HG03095 (cell line): Measurements from ENCODE around the gene ADGRL1.
"Not testable (repeated sequence)": the region's sequence is repeated elsewhere in the genome, so short reads cannot be mapped to it uniquely, and the experiment has no call there.

ENCODE experiments used
- ATAC-seq: cut with Tn5 transposase; IDR thresholded peaks from one replicate; pipeline ENCODE4 v1.9.1; 2021; ENCODE audit warnings: moderate library complexity; ENCODE audit not compliant: unreplicated experiment

The ADGRL1 gene

GRCh38 chr19:14195216-14195615 is 10.8 kb downstream of the ADGRL1 start:
- ATAC-seq, result not testable (repeated sequence)

- no peak for ATAC-seq
Observed at GRCh38 chr19:14189415-14189814, 16.6 kb downstream of the ADGRL1 start.

GRCh38 chr19:14188086-14188485 is 17.9 kb downstream of the ADGRL1 start:
- ATAC-seq, result not testable (repeated sequence)

GRCh38 chr19:14187561-14187960 is 18.4 kb downstream of the ADGRL1 start:
- no peak for ATAC-seq

GRCh38 chr19:14186684-14187083 is 19.3 kb downstream of the ADGRL1 start:
- not testable (repeated sequence) for ATAC-seq

- ATAC-seq, result not testable (repeated sequence)
Observed at GRCh38 chr19:14185691-14186090, 20.3 kb downstream of the ADGRL1 start.

- no peak for ATAC-seq
Observed at GRCh38 chr19:14185158-14185557, 20.8 kb downstream of the ADGRL1 start.

- ATAC-seq, result no peak
Observed at GRCh38 chr19:14183741-14184350, 22.1 kb downstream of the ADGRL1 start.

- ATAC-seq, result no peak
Observed at GRCh38 chr19:14182476-14182875, 23.5 kb downstream of the ADGRL1 start.

- no peak for ATAC-seq
Observed at GRCh38 chr19:14181906-14182305, 24.1 kb downstream of the ADGRL1 start.

GRCh38 chr19:14181199-14181598 is 24.8 kb downstream of the ADGRL1 start:
- ATAC-seq, result not testable (repeated sequence)

GRCh38 chr19:14177496-14178074 is 28.4 kb downstream of the ADGRL1 start:
- ATAC-seq, result no peak

- ATAC-seq, result no peak
Observed at GRCh38 chr19:14175351-14175792, 30.6 kb downstream of the ADGRL1 start.

- ATAC-seq, result no peak
Observed at GRCh38 chr19:14174883-14175282, 31.1 kb downstream of the ADGRL1 start.

- ATAC-seq, result no peak
Observed at GRCh38 chr19:14168993-14169392, 37.0 kb downstream of the ADGRL1 start.

GRCh38 chr19:14168259-14168972 is 37.6 kb downstream of the ADGRL1 start:
- ATAC-seq, result no peak

- ATAC-seq, result no peak
Observed at GRCh38 chr19:14167576-14168138, 38.3 kb downstream of the ADGRL1 start.

GRCh38 chr19:14166999-14167575 is 38.9 kb downstream of the ADGRL1 start:
- no peak for ATAC-seq

GRCh38 chr19:14165990-14166830 is 39.8 kb downstream of the ADGRL1 start:
- ATAC-seq, result no peak

- no peak for ATAC-seq
Observed at GRCh38 chr19:14164724-14165493, 41.1 kb downstream of the ADGRL1 start.
